Esophagus squamous epithelium (tissue), 4 donors: ENCODE results near the gene MAP3K20.

Source experiments
- POLR2A ChIP-seq, 4 donors: fragments of 450-650 bp; IDR thresholded peaks; one replicate each; pipeline ENCODE4 v1.6.1; 2017; ENCODE audit warnings: antibody characterized with exemption in 4 of 4, mild to moderate bottlenecking in 4 of 4, moderate library complexity in 3 of 4
- TF ChIP-seq, protein P1 (sequence below), 6 experiments: fragments of 450-650 bp in 4 of 6; fragments of 200-600 bp in 2 of 6; sonication (generic) in 2 of 6; IDR thresholded peaks; one replicate each; pipeline ENCODE4 v1.5.1; 2016 to 2019; ENCODE audit warnings: antibody characterized with exemption in 6 of 6, mild to moderate bottlenecking in 4 of 6, moderate library complexity in 4 of 6

DNA sequence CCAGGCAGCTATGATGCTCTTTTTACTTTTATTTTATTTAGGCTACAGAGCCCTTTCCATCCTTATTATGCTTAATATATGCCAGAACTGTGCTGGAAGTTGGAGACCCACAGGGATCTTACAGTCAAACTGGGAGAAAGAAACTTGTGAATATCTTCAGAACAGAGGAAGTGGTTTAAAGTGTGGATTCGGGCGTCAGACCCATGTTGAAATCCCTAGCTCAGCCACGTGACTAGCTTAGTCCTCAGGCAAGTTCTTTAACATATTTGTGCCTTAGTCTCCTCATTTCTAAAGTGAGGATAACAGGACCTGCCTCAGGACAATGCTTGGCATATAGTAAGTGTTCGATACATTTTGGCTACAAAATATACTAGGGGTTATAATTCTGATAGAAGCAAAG is 59.1 kb downstream of the MAP3K20 start:
- TF ChIP-seq, protein P1, sequence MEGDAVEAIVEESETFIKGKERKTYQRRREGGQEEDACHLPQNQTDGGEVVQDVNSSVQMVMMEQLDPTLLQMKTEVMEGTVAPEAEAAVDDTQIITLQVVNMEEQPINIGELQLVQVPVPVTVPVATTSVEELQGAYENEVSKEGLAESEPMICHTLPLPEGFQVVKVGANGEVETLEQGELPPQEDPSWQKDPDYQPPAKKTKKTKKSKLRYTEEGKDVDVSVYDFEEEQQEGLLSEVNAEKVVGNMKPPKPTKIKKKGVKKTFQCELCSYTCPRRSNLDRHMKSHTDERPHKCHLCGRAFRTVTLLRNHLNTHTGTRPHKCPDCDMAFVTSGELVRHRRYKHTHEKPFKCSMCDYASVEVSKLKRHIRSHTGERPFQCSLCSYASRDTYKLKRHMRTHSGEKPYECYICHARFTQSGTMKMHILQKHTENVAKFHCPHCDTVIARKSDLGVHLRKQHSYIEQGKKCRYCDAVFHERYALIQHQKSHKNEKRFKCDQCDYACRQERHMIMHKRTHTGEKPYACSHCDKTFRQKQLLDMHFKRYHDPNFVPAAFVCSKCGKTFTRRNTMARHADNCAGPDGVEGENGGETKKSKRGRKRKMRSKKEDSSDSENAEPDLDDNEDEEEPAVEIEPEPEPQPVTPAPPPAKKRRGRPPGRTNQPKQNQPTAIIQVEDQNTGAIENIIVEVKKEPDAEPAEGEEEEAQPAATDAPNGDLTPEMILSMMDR (IDR thresholded peaks at IDR 0.05): no peak
- no peak for TF ChIP-seq POLR2A (IDR thresholded peaks at IDR 0.05)
